Immature natural killer cell (primary cell): ENCODE data around the gene RPUSD4. TPM values are rescaled to one million over a fixed set of nuclear protein-coding genes. Genes with fewer than 3 reads are reported as not detected.

Experiments
- DNase-seq, 3 donors: peaks; one replicate each; pipeline ENCODE4 v3.0.0; 2022; ENCODE audit warnings: mixed read lengths in 1 of 3
- H3K27ac Mint-ChIP-seq, 6 donors: one replicate each; pipeline ENCODE4 v1.8.0; 2020; ENCODE audit warnings: mixed read lengths in 6 of 6, mild to moderate bottlenecking in 5 of 6, inconsistent platforms in 4 of 6, moderate library complexity in 3 of 6
- H3K27me3 Mint-ChIP-seq, 3 donors: one replicate each; pipeline ENCODE4 v1.8.0; 2020 to 2021; ENCODE audit warnings: low read depth in 3 of 3, mild to moderate bottlenecking in 3 of 3, mixed read lengths in 3 of 3, moderate library complexity in 3 of 3, inconsistent platforms in 1 of 3
- H3K36me3 Mint-ChIP-seq, 3 donors: one replicate each; pipeline ENCODE4 v1.8.0; 2020; ENCODE audit warnings: mixed read lengths in 3 of 3, inconsistent platforms in 2 of 3, mild to moderate bottlenecking in 2 of 3
- H3K4me1 Mint-ChIP-seq, 2 donors: one replicate each; pipeline ENCODE4 v1.8.0; 2020; ENCODE audit warnings: inconsistent platforms in 2 of 2, mild to moderate bottlenecking in 2 of 2, mixed read lengths in 2 of 2, moderate library complexity in 1 of 2
- H3K4me3 Mint-ChIP-seq, 5 donors: one replicate each; pipeline ENCODE4 v1.8.0; 2020; ENCODE audit warnings: mild to moderate bottlenecking in 5 of 5, mixed read lengths in 5 of 5, inconsistent platforms in 3 of 5, moderate library complexity in 3 of 5
- H3K9me3 Mint-ChIP-seq, 6 donors: one replicate each; pipeline ENCODE4 v1.8.0; 2020; ENCODE audit warnings: mild to moderate bottlenecking in 6 of 6, mixed read lengths in 6 of 6, inconsistent platforms in 4 of 6, moderate library complexity in 3 of 6
- polyA plus RNA-seq, 3 donors: library from polyadenylated mRNA; unstranded; fragments of 300-500 nt; fragmentation: Illumina TruSeq; gene quantifications; one replicate each; pipeline ENCODE4 v1.2.3, GENCODE V29; 2021

Gene RPUSD4
- polyA plus RNA-seq, 3 donors from 2014 or later = 4.5 to 15.0 (median 10.5) TPM

DNA sequence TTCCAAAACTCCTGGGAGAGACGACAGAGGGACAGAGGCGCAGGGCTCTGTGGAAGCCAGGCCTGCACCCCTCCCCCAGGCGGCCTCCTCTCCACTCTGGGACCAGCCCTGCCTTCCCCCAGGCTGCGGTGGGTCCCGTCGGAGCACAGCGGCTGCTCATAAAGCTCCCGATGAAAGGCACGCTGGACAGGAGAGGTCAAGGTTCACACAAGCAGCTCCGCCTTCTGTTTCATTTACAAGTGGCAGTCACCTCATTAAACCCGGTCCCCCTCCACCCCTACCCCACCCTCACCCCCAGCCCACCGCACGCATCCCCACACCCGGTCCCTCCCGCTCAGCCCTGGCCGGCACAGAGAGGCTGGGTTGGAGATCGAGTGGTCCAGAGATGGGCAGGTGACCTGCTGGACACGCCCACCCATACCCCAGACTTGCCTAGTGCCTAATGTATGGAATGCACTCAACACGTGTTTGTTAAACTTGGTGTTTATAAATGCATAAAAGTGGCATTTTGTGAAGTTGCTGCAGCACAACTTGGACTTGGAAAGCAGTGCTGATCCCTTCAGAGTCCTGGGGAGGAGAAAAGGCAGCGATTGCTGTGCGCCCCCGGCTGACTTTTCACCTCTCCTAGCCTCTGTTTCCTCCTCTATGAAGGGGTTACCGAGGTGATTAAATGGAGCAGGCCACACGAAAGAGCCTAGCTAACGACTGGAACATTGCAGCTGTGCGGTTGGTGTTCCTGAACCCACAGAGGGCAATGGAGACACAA, 26.0 kb downstream of the RPUSD4 start:
- no peak overlapping the region for H3K27ac Mint-ChIP-seq
- H3K4me3 Mint-ChIP-seq = no peak overlapping the region
- peaks cover 0 to 5% (median 4%) of the 10 kb centered on the region in 3 donors for H3K36me3 Mint-ChIP-seq
- DNase-seq = no peak
- no peaks in the 10 kb centered on the region for H3K9me3 Mint-ChIP-seq
- H3K4me1 Mint-ChIP-seq = peaks cover 21% of the 10 kb centered on the region in 2 donors
- H3K27me3 Mint-ChIP-seq = peaks cover 0 to 2% (median 0%) of the 10 kb centered on the region in 3 donors

GRCh38 chr11:126182787-126183445, 28.5 kb downstream of the RPUSD4 start:
- H3K4me3 Mint-ChIP-seq = peak overlapping the region in 1 of 5 donors; percentile 12
- H3K36me3 Mint-ChIP-seq = peaks cover 0 to 4% (median 3%) of the 10 kb centered on the region in 3 donors
- peaks cover 0 to 2% (median 2%) of the 10 kb centered on the region in 3 donors for H3K27me3 Mint-ChIP-seq
- H3K27ac Mint-ChIP-seq = no peak overlapping the region
- H3K9me3 Mint-ChIP-seq = peaks cover 0 to 3% (median 0%) of the 10 kb centered on the region in 6 donors
- peaks cover 19 to 21% of the 10 kb centered on the region in 2 donors for H3K4me1 Mint-ChIP-seq
- no peak for DNase-seq

- H3K9me3 Mint-ChIP-seq = peaks cover 0 to 3% (median 0%) of the 10 kb centered on the region in 6 donors
- H3K4me1 Mint-ChIP-seq = peaks cover 19 to 21% of the 10 kb centered on the region in 2 donors
- peaks cover 0 to 3% (median 2%) of the 10 kb centered on the region in 3 donors for H3K36me3 Mint-ChIP-seq
- peak overlapping the region in 3 of 5 donors; percentile 3 to 14 (median 8) for H3K4me3 Mint-ChIP-seq
- no peak for DNase-seq
- H3K27ac Mint-ChIP-seq = no peak overlapping the region
- H3K27me3 Mint-ChIP-seq = peaks cover 0 to 2% (median 2%) of the 10 kb centered on the region in 3 donors
Measured at GRCh38 chr11:126181939-126182730, 29.3 kb downstream of the RPUSD4 start.

DNA sequence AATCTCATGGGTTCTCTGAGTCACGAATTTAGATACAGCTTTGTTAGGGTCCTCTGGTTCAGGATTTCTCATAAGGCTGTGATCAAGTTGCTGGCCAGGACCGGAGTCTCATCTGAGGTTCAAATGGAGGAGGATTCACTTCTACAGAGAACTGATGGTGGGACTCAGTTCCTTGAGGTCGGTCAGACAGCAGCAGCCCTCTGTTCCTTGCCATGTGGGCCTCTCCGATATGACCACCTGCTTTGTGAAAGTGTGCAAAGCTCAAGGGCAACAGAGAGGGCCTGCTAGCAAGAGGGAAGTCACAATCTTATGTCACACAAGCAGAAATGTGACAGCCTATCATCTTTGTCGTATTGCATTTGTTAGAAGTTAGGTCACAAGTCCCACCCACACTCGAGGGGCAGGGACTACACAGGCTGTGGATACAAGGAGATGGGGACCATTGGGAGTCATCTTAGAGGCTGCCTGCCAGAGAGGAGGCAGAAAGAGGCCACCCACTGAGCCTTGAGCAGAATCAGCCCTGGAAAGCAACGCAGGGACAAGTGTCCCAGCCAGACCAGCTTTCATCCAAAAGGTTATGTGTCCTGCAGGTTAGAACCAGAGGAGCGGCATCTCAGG, 34.5 kb downstream of the RPUSD4 start:
- Mint-ChIP-seq H3K9me3 (peaks cover 0 to 3% (median 0%) of the 10 kb centered on the region in 6 donors), H3K4me3 (no peak overlapping the region), H3K4me1 (peaks cover 9% of the 10 kb centered on the region in 2 donors), H3K36me3 (no peaks in the 10 kb centered on the region), H3K27ac (no peak overlapping the region), H3K27me3 (peaks cover 4 to 16% (median 5%) of the 10 kb centered on the region in 3 donors)
- DNase-seq = no peak

GRCh38 chr11:126175393-126175792, 36.1 kb downstream of the RPUSD4 start:
- H3K27ac Mint-ChIP-seq = no peak overlapping the region
- H3K27me3 Mint-ChIP-seq = peaks cover 3 to 16% (median 4%) of the 10 kb centered on the region in 3 donors
- no peaks in the 10 kb centered on the region for H3K36me3 Mint-ChIP-seq
- H3K9me3 Mint-ChIP-seq = peaks cover 0 to 3% (median 0%) of the 10 kb centered on the region in 6 donors
- no peak overlapping the region for H3K4me3 Mint-ChIP-seq
- DNase-seq = no peak
- H3K4me1 Mint-ChIP-seq = no peaks in the 10 kb centered on the region

- no peaks in the 10 kb centered on the region for H3K9me3 Mint-ChIP-seq
- no peaks in the 10 kb centered on the region for H3K36me3 Mint-ChIP-seq
- DNase-seq = no peak
- H3K27ac Mint-ChIP-seq = no peak overlapping the region
- H3K27me3 Mint-ChIP-seq = peaks cover 3 to 14% (median 4%) of the 10 kb centered on the region in 3 donors
- no peaks in the 10 kb centered on the region for H3K4me1 Mint-ChIP-seq
- no peak overlapping the region for H3K4me3 Mint-ChIP-seq
Measured at GRCh38 chr11:126174816-126175215, 36.6 kb downstream of the RPUSD4 start.

- no peaks in the 10 kb centered on the region for H3K4me1 Mint-ChIP-seq
- no peaks in the 10 kb centered on the region for H3K36me3 Mint-ChIP-seq
- no peak for DNase-seq
- peaks cover 3 to 14% (median 4%) of the 10 kb centered on the region in 3 donors for H3K27me3 Mint-ChIP-seq
- no peak overlapping the region for H3K27ac Mint-ChIP-seq
- H3K4me3 Mint-ChIP-seq = no peak overlapping the region
- H3K9me3 Mint-ChIP-seq = no peaks in the 10 kb centered on the region
Measured at GRCh38 chr11:126173257-126173656, 38.2 kb downstream of the RPUSD4 start.

DNA sequence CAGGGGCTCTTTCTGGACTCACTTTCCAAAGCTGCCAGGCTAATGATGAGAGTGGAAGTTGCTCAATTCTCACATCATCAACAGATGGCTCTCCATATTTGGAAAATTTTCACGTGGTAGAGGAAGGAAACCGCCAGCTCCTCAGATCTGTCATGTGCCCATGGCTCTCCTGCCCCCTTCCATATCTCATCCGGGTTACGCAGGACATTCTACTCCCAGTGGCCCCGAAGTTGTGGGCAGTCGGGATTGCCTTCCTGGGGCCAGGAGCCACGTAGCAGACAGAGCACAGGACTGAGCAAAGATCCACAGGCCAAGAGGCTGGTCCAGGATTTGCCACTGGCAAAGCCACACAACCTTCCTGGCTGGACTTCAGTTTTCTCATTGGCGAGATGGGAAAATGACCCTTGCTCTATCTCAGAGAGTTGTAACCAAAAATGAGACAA, 38.8 kb downstream of the RPUSD4 start:
- Mint-ChIP-seq H3K27ac (no peak overlapping the region), H3K4me1 (no peaks in the 10 kb centered on the region), H3K27me3 (peaks cover 3 to 14% (median 4%) of the 10 kb centered on the region in 3 donors), H3K9me3 (no peaks in the 10 kb centered on the region), H3K4me3 (no peak overlapping the region), H3K36me3 (no peaks in the 10 kb centered on the region)
- no peak for DNase-seq

DNA sequence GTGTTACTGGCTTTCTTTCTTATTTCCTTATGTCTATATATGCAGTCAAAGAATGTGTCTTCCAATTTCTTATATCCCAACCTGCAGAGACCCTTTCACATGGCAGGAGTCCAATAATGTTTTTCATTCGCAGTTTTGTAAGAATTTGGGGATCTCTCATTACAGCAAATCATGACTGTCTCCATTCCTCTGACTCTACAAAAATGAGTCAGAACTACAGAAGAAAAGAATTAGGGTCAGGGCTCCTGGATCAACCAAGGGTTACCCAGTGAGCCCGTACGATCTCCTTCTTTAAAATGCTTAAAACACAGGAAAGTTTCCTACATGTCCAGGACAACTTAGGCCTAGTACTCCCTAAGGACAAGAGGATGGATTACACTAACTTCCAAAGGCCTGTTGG, 42.2 kb downstream of the RPUSD4 start:
- H3K9me3 Mint-ChIP-seq = no peaks in the 10 kb centered on the region

GRCh38 chr11:126167488-126167887, 44.0 kb downstream of the RPUSD4 start:
- Mint-ChIP-seq H3K4me1 (no peaks in the 10 kb centered on the region), H3K9me3 (no peaks in the 10 kb centered on the region), H3K4me3 (no peak overlapping the region), H3K36me3 (no peaks in the 10 kb centered on the region), H3K27ac (no peak overlapping the region), H3K27me3 (peaks cover 0 to 1% (median 0%) of the 10 kb centered on the region in 3 donors)
- no peak for DNase-seq

More for the DNA sequence above, 42.2 kb downstream of the RPUSD4 start:
- Mint-ChIP-seq H3K4me3 (no peak overlapping the region), H3K27me3 (peaks cover 3 to 13% (median 4%) of the 10 kb centered on the region in 3 donors), H3K4me1 (no peaks in the 10 kb centered on the region), H3K36me3 (no peaks in the 10 kb centered on the region), H3K27ac (no peak overlapping the region)
- no peak for DNase-seq

GRCh38 chr11:126166413-126166812, 45.0 kb downstream of the RPUSD4 start:
- H3K4me3 Mint-ChIP-seq = no peak overlapping the region
- no peaks in the 10 kb centered on the region for H3K36me3 Mint-ChIP-seq
- no peak for DNase-seq
- no peaks in the 10 kb centered on the region for H3K9me3 Mint-ChIP-seq
- H3K4me1 Mint-ChIP-seq = no peaks in the 10 kb centered on the region
- H3K27ac Mint-ChIP-seq = peak overlapping the region in 1 of 6 donors; percentile 4
- H3K27me3 Mint-ChIP-seq = no peaks in the 10 kb centered on the region

- no peak for DNase-seq
- no peak overlapping the region for H3K27ac Mint-ChIP-seq
- H3K9me3 Mint-ChIP-seq = no peaks in the 10 kb centered on the region
- H3K4me1 Mint-ChIP-seq = no peaks in the 10 kb centered on the region
- H3K27me3 Mint-ChIP-seq = no peaks in the 10 kb centered on the region
- no peak overlapping the region for H3K4me3 Mint-ChIP-seq
- no peaks in the 10 kb centered on the region for H3K36me3 Mint-ChIP-seq
Measured at GRCh38 chr11:126165757-126166156, 45.7 kb downstream of the RPUSD4 start.

DNA sequence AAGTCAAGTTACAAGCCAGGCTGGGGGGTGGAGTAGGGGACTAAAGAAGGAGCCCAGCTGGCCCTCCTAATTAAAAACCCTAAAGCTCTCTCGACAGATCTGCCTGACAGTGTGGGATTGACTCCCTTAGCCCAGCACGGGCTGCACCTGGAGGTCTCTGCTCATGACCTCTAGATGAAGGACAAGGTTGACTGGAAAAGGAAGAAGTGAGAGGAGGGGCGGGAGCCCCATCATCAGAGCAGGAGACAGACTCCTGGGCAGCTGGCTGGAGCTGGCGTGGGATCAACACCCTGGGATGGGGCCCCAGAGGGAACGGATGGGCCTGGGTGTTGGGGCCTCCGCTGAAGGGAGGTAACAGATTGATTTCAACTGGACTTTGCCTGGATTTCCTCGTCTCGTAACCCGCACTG, 46.1 kb downstream of the RPUSD4 start:
- H3K36me3 Mint-ChIP-seq = no peaks in the 10 kb centered on the region

More for the DNA sequence above, 46.1 kb downstream of the RPUSD4 start:
- no peaks in the 10 kb centered on the region for H3K4me1 Mint-ChIP-seq
- no peak for DNase-seq
- H3K4me3 Mint-ChIP-seq = no peak overlapping the region
- H3K27me3 Mint-ChIP-seq = no peaks in the 10 kb centered on the region
- no peak overlapping the region for H3K27ac Mint-ChIP-seq
- H3K9me3 Mint-ChIP-seq = no peaks in the 10 kb centered on the region
